Measurements from ENCODE around the gene PTGFRN. TPM values are rescaled to one million over a fixed set of nuclear protein-coding genes. Genes with fewer than 3 reads are reported as not detected.
A peak's percentile ranks its signal among the peaks of the same experiment; 100 is the strongest.

The PTGFRN gene
- total RNA-seq, 2 donors from 2014 or later, result 10.1 to 11.1 TPM

- ATAC-seq (replicated peaks), result no peak
- Mint-ChIP-seq H3K4me3 (peak overlapping the region; percentile 54), H3K9me3 (no peaks in the 10 kb centered on the region), H3K36me3 (ENCODE audit: low read depth) (no peaks in the 10 kb centered on the region), H3K27ac (peak overlapping the region; percentile 18), H3K4me1 (peaks cover 12% of the 10 kb centered on the region), H3K27me3 (no peaks in the 10 kb centered on the region)
Measured at GRCh38 chr1:116991918-116992317, 82.2 kb downstream of the PTGFRN start.

- H3K4me3 Mint-ChIP-seq, result no peak overlapping the region
- no peaks in the 10 kb centered on the region for H3K9me3 Mint-ChIP-seq
- no peaks in the 10 kb centered on the region for H3K36me3 Mint-ChIP-seq (ENCODE audit: low read depth)
- ATAC-seq (replicated peaks), result no peak
- H3K27me3 Mint-ChIP-seq, result no peaks in the 10 kb centered on the region
- H3K27ac Mint-ChIP-seq, result no peak overlapping the region
- peaks cover 7% of the 10 kb centered on the region for H3K4me1 Mint-ChIP-seq
Measured at GRCh38 chr1:116993286-116993685, 83.6 kb downstream of the PTGFRN start.

GRCh38 chr1:116994411-116994810 lies 84.7 kb downstream of the PTGFRN start:
- ATAC-seq (replicated peaks), result no peak
- no peaks in the 10 kb centered on the region for H3K36me3 Mint-ChIP-seq (ENCODE audit: low read depth)
- H3K27me3 Mint-ChIP-seq, result no peaks in the 10 kb centered on the region
- H3K4me3 Mint-ChIP-seq, result no peak overlapping the region
- peaks cover 9% of the 10 kb centered on the region for H3K4me1 Mint-ChIP-seq
- H3K9me3 Mint-ChIP-seq, result no peaks in the 10 kb centered on the region
- H3K27ac Mint-ChIP-seq, result no peak overlapping the region

DNA sequence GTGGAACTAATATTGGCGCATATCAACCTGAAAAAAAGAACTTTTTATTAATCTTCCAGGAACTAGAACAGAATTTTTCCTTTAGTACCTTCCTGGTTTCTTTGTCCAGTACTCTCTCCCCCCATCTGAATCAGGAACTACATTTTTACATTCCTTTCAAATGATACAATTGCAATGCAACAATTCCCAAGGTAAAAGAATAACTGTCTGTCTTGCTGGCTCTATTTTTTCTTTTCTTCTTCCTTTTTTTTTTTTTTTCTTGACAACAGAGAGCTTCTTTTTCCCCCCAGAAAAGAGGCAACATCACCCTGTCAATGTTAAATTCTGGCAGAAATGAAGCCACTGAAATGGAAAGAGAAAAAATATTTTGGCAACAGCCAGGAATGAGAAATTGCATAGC lies 87.3 kb downstream of the PTGFRN start:
- Mint-ChIP-seq H3K27ac (no peak overlapping the region), H3K27me3 (no peaks in the 10 kb centered on the region), H3K4me1 (peaks cover 16% of the 10 kb centered on the region), H3K9me3 (peaks cover under 1% of the 10 kb centered on the region), H3K36me3 (ENCODE audit: low read depth) (no peaks in the 10 kb centered on the region), H3K4me3 (no peak overlapping the region)
- no peak for ATAC-seq (replicated peaks)

DNA sequence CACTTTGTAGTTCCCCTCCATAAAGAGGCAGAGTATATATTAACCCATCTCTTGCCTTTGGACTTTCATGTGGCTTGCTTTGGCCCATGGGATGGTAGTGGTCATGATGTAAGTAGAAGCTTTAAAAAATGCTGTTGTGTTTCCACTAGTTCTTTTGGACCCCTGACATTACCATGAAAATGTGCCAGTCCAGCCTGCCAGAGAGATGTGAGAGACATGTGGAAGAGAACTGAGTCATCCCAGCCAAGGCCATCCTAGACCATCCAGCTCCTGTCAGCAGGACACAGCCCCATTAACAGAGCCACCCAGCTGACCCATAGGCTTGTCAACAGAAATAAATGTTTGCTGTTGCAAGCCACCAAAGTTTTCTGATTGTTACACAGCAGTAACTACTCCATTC lies 87.9 kb downstream of the PTGFRN start:
- no peaks in the 10 kb centered on the region for H3K36me3 Mint-ChIP-seq (ENCODE audit: low read depth)
- H3K9me3 Mint-ChIP-seq, result peaks cover 4% of the 10 kb centered on the region
- peaks cover 20% of the 10 kb centered on the region for H3K4me1 Mint-ChIP-seq
- H3K27me3 Mint-ChIP-seq, result no peaks in the 10 kb centered on the region
- no peak overlapping the region for H3K27ac Mint-ChIP-seq
- ATAC-seq (replicated peaks), result no peak
- H3K4me3 Mint-ChIP-seq, result no peak overlapping the region

GRCh38 chr1:116999596-116999995 lies 89.9 kb downstream of the PTGFRN start:
- Mint-ChIP-seq H3K36me3 (ENCODE audit: low read depth) (no peaks in the 10 kb centered on the region), H3K27ac (no peak overlapping the region), H3K4me3 (no peak overlapping the region), H3K4me1 (peaks cover 26% of the 10 kb centered on the region), H3K27me3 (no peaks in the 10 kb centered on the region), H3K9me3 (peaks cover 4% of the 10 kb centered on the region)
- ATAC-seq (replicated peaks), result no peak

- Mint-ChIP-seq H3K27ac (no peak overlapping the region), H3K36me3 (ENCODE audit: low read depth) (no peaks in the 10 kb centered on the region), H3K27me3 (no peaks in the 10 kb centered on the region), H3K4me1 (peaks cover 26% of the 10 kb centered on the region), H3K9me3 (peaks cover 4% of the 10 kb centered on the region), H3K4me3 (peak overlapping the region; percentile 4)
- no peak for ATAC-seq (replicated peaks)
Measured at GRCh38 chr1:117000142-117000541, 90.4 kb downstream of the PTGFRN start.

- Mint-ChIP-seq H3K4me3 (peak within 1 kb of the TSS; percentile 51), H3K9me3 (peaks cover 4% of the 10 kb centered on the region), H3K36me3 (ENCODE audit: low read depth) (no peaks in the 10 kb centered on the region), H3K4me1 (peaks cover 26% of the 10 kb centered on the region), H3K27ac (peak within 1 kb of the TSS; percentile 73), H3K27me3 (no peaks in the 10 kb centered on the region)
- peak; percentile 97 for ATAC-seq (replicated peaks)
Measured at GRCh38 chr1:117001254-117001927, 91.7 kb downstream of the PTGFRN start, which contains the start of gene CD101. Gene CD101 (plus strand): TSS chr1:117001760. CDS start chr1:117001818, 58 bp downstream.

DNA sequence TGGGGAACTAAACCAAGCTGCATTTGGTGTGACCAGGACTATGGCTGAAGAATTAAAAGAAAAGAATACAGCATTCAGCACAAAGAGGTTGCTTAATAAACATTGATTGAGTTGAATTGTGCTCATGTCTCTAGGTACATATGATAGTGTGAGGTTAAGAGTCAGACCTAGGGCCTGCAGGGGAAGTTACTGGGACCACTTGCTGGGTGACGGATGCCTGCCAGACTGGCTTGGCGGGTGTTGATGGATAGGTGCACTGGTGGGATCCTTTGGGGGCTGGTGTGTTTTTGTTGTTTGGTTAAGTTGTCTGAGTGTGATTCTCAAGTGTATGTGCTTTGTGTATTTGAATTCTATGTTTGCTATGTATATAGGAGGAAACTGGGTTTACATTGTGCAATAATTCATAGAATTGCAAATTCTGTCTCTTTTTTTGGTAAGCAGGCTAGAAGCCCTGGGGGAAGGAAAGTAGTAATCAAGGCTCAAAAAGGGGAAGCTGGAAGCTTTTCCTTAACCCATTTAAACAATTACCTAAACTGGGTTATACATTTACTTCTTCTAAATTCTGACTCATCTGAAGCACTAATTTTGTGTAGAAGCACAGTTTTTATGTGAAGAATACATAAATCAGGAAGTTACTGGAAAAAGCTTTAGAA lies 93.6 kb downstream of the PTGFRN start:
- Mint-ChIP-seq H3K4me3 (no peak overlapping the region), H3K27me3 (no peaks in the 10 kb centered on the region), H3K36me3 (ENCODE audit: low read depth) (no peaks in the 10 kb centered on the region), H3K9me3 (peaks cover 4% of the 10 kb centered on the region), H3K27ac (no peak overlapping the region), H3K4me1 (peaks cover 26% of the 10 kb centered on the region)
- ATAC-seq (replicated peaks), result no peak

DNA sequence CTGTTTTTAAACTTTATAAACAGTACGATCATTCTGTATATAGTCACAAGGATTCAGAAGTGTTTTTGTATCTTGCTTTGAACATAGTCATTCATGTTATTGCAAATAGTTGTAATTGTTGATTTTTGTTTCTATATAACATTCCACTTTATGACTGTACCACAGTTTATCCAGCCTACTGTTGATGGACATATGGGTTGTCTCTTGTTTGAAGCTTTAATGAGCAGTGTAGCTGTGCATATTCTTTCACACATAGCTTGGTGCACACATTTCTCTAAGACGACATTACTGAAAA lies 98.0 kb downstream of the PTGFRN start:
- Mint-ChIP-seq H3K4me1 (peaks cover 12% of the 10 kb centered on the region), H3K27me3 (no peaks in the 10 kb centered on the region), H3K36me3 (ENCODE audit: low read depth) (no peaks in the 10 kb centered on the region), H3K4me3 (peak overlapping the region; percentile 13), H3K27ac (no peak overlapping the region), H3K9me3 (no peaks in the 10 kb centered on the region)
- ATAC-seq (replicated peaks), result peak; percentile 12

DNA sequence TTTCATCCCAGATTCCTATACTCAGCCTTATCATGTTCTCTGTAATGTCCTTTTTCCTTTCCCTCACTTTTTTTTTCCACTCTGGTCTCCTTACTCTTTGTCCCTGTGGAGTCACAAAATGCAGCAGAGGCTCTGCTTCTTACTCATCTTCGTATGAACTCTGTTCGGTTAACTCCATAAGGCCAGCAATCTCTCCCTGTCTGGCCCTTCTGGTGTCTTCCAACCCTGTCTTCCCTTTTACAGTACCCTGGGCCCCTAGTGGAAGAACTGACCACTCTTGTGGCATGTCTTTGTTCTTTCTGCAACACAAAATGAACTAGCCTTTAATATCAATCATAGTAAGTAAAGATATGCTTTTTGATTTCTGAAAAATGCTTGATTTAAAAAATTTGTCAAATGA lies 98.9 kb downstream of the PTGFRN start:
- Mint-ChIP-seq H3K27ac (no peak overlapping the region), H3K4me3 (peak overlapping the region; percentile 26), H3K4me1 (peaks cover 6% of the 10 kb centered on the region), H3K9me3 (no peaks in the 10 kb centered on the region), H3K27me3 (no peaks in the 10 kb centered on the region), H3K36me3 (ENCODE audit: low read depth) (no peaks in the 10 kb centered on the region)
- ATAC-seq (replicated peaks), result no peak

- Mint-ChIP-seq H3K27me3 (no peaks in the 10 kb centered on the region), H3K4me1 (peaks cover 8% of the 10 kb centered on the region), H3K36me3 (ENCODE audit: low read depth) (no peaks in the 10 kb centered on the region), H3K27ac (no peak overlapping the region), H3K9me3 (no peaks in the 10 kb centered on the region), H3K4me3 (peak overlapping the region; percentile 26)
- no peak for ATAC-seq (replicated peaks)
Measured at GRCh38 chr1:117009132-117009531, 99.4 kb downstream of the PTGFRN start.

DNA sequence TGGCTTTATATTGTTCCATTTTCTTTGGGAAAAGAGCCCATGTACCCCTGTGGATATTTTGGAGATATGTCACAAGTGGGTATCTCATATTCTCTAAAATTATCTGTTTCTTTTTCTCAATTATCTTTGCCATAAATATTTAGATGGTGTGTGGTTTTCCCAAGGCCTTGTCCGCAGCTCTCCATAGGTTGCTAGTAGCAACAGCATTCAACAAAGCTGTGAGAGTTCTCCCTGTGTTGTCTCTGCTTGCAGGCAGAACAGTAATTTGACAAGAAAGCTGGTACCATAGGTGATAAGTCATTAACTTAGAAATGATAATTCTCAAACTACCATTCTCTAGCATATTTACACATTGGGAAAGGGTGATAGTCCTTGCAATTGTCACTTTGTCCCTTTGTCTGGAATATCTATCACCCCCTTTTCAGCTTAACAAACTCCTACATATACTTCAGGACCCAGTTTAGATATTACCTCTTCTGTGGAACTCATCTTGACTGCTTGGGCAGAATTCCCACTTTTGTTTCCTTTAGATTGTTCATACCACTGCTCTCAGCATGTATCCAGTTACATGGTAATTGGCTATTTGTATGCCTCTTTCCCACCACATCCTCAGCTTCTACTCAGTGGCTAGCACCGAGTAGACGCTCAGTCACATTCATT lies 100.7 kb downstream of the PTGFRN start:
- H3K27me3 Mint-ChIP-seq, result no peaks in the 10 kb centered on the region
- no peaks in the 10 kb centered on the region for H3K36me3 Mint-ChIP-seq (ENCODE audit: low read depth)
- H3K4me3 Mint-ChIP-seq, result no peak overlapping the region
- H3K9me3 Mint-ChIP-seq, result no peaks in the 10 kb centered on the region
- no peak overlapping the region for H3K27ac Mint-ChIP-seq
- ATAC-seq (replicated peaks), result no peak
- peaks cover 11% of the 10 kb centered on the region for H3K4me1 Mint-ChIP-seq

- Mint-ChIP-seq H3K36me3 (ENCODE audit: low read depth) (no peaks in the 10 kb centered on the region), H3K27ac (no peak overlapping the region), H3K27me3 (no peaks in the 10 kb centered on the region), H3K9me3 (no peaks in the 10 kb centered on the region), H3K4me3 (no peak overlapping the region), H3K4me1 (peaks cover 11% of the 10 kb centered on the region)
- ATAC-seq (replicated peaks), result no peak
Measured at GRCh38 chr1:117011334-117011733, 101.6 kb downstream of the PTGFRN start.

DNA sequence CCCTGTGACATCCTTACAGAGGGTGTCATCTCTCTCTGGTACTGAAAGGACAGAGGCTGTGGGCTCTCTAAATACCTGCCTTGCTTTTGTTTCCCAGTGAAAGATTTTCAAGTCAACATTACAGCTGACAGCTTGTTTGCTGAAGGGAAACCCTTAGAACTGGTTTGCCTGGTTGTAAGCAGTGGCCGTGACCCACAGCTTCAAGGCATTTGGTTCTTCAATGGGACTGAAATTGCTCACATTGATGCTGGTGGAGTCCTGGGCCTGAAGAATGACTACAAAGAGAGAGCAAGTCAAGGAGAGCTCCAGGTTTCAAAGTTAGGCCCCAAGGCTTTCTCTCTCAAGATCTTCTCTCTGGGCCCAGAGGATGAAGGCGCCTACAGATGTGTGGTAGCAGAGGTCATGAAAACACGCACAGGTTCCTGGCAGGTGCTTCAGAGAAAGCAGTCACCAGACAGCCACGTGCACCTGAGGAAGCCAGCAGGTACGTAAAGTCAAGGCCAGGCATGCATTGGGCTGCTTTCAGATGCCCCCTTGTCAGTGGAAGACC lies 103.7 kb downstream of the PTGFRN start:
- H3K27ac Mint-ChIP-seq, result no peak overlapping the region

More for the DNA sequence above, 103.7 kb downstream of the PTGFRN start:
- no peaks in the 10 kb centered on the region for H3K9me3 Mint-ChIP-seq
- ATAC-seq (replicated peaks), result no peak
- H3K36me3 Mint-ChIP-seq (ENCODE audit: low read depth), result no peaks in the 10 kb centered on the region
- no peaks in the 10 kb centered on the region for H3K27me3 Mint-ChIP-seq
- no peak overlapping the region for H3K4me3 Mint-ChIP-seq
- peaks cover 10% of the 10 kb centered on the region for H3K4me1 Mint-ChIP-seq

All from activated T-helper 17 cell treated with anti-CD3 and anti-CD28 coated beads, Interleukin-2, amount 50 U/mL, for 72 hours (primary cell).